CD4-positive, alpha-beta T cell treated with Interleukin-17A for 1 hour (primary cell): Measurements from ENCODE around the gene TP53RK.
"Not testable (repeated sequence)": the region's sequence is repeated elsewhere in the genome, so short reads cannot be mapped to it uniquely, and the experiment has no call there.

ENCODE experiments used
- DNase-seq: peaks from one replicate; pipeline ENCODE4 v3.0.0-alpha.2; 2020

The TP53RK gene

GRCh38 chr20:46682063-46682821 lies 7.0 kb downstream of the TP53RK start:
- DNase-seq, result no peak

DNA sequence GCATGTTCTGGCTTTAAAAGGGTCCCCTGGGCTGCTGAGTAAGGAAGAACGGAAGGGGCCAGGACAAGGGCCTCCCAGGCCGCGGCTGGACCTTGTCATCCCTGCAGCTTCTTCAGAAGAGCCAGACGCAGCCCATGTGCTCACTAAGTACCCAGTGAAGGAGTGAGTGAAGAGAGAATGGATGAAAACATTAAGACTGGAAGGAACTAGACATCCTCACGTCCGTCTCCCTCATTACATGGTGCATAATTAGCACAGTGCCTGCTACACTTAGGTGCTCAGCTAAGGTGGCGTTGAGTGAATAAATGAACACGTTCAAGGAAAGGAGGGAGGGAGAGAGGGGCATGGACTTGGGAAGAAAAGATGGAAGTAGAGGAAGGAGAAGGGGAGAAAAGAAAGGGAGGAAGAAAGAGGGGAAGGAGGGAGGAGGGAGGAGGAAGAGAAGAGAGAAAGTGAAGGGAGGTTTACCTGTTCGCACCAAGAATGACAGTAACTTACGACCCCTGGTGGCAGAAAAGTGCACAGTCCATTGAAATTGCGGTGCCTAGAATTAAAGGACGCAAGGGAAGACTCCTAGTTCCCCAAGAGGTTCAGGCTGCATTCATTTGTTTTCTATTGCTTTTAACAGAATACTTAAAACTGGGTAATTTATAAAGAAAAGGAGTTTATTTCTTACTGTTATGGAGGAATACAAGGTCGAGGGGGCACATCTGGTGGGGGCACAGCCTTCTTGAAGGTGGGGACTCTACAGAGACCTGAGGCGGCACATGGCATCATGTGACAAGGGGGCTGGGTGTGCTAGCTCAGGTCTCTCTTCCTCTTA lies 8.0 kb downstream of the TP53RK start:
- peak; percentile 73 for DNase-seq

- DNase-seq, result no peak
Observed at GRCh38 chr20:46680684-46681031, 8.6 kb downstream of the TP53RK start.

DNA sequence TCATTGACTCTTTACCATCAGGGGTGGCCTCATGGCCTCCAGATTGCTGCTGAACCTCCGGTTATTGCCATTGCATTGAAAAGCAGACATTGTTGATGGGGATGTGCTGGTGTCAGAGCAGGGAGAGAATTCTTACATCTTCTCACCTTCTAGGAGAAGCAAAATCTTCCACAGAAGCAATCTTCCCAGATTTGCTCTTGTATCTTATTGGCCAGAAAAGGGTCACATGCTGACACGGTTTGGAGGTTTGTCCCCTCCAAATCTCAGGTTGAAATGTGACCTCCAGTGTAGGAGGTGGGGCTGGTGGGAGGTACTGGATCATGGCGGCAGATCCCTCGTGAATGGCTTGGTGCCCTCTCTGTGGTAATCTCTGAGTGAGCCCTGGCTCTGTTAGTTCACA lies 10.7 kb downstream of the TP53RK start:
- DNase-seq, result no peak

DNA sequence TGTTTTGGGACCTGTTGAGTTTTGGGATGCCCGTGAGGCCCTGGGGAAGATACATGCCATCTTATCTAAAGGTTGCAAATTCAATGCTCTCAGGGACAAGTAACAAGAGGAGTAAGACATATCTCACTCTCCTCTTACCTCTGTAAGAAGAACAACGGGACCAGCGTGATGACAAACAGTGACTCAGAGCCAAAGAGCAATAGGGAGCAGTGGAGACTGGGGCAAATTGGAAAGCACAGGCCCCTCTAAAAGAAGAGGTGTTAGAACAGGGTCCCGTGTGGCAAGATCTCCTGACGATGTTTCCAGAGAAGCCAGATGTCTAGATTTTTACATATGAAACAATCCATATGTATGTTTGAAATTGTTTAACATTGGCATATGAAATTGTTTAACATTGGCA lies 11.6 kb downstream of the TP53RK start:
- DNase-seq, result no peak

- not testable (repeated sequence) for DNase-seq
Observed at GRCh38 chr20:46676649-46677316, 12.5 kb downstream of the TP53RK start.

DNA sequence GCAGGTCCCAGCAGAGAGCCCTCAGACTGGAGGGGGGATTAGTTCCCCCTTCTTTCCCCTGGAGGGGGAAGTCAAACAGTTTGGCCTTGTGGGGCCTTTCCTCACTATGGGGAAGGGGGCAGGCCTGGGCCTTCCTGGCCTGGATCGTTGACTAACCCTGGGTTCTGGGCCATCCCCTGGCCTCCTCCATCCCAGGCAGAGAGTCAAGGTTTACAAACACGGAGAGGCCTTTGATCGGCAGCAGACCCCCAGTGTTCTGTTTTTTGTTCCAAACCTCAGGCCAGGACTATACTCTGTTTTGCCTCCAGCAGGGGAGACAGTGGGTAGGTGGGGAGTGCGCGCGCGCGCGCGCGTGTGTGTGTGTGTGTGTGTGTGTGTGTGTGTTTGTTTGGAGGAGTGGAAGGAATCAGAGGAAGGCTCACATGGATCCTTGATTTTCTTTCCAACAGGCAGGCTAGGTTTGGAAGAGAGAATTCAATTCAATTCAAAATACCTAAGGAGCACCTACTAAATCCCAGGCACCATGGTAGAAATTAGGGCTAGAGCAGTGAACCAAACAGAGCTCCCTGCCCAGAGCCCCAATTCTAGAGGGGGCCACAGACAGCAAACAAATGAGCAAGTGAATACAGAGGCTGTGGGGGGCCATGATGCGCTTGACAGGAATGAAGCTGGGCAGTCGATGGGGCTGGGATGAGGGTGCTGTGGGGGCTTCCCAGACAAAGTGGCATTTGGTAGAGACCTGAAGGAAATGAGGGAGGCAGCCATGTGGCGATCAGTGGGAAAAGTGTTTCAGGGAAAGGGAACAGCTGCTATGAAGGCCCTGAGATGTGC lies 14.8 kb downstream of the TP53RK start:
- DNase-seq, result no peak

DNA sequence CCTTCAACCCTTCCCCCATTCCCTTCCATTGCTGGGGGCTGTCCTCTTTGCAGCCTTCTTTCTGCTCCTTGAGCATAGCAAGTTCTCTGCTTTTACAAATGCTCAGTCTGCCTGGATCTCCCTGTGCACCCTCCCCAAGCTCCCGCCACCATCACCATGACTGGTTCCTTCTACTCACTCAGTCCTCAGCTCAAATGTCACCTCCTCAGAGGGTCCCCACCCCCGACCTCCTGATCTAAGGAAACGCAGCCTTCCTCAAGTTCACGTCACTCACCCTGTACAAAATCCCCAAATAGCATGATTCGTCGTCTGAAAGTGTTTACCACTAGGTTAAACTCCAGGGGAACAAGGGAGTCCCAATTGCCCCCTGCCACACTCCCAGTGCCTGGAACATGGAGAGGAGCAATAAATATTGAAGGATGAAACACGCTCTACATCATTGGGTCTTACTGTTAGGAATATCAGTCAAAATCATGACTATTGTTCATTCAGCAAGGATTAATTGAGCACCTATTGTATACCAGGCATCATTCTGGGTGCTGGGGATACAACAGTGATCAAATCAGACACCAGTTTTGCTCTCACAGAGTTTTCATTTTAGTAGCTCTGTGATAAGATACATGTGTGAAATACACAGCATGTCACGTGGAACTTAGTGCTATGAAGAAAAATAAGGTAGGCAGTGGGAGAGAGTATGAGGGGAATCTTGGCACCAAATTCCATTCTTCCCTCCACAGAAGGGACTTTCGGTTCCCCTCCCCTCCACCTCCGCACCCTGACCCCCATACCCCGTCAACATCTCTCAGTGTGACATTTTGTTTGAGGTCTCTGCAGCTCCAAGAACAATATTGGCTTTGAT lies 15.6 kb downstream of the TP53RK start:
- DNase-seq, result no peak

- DNase-seq, result no peak
Observed at GRCh38 chr20:46672543-46673148, 16.6 kb downstream of the TP53RK start.

DNA sequence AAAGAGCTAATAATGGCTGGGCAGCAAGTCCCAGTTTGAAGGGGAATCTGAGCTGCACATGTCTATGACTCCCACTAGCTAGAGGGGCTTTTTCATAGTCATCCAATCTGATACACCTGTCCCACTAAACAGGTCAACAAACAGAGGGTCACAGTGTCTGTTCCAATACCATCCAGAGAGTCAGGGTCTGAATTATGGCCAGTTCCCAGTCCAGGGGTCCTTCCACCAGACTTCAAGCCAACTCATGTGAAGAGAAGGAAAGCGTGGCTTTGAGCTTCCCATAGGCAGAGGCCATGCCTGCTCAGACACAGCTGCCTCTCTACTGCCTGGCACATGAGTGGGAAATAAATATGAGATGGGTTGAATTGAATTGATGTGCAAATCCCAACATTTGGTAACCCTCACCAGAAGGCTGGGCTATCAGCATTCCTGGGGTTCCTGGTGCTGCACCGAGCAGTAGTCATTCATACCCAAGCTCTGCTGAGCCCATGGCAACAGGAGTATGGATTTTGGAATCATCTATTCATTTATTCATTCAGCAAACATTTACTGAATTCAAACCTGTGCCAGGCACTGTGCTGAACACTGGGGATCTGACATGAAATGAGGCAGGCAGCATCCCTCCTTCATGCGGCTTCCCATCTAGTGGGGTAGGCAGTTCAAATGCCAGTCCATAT lies 17.2 kb downstream of the TP53RK start:
- no peak for DNase-seq

- no peak for DNase-seq
Observed at GRCh38 chr20:46670585-46671584, 18.4 kb downstream of the TP53RK start.

DNA sequence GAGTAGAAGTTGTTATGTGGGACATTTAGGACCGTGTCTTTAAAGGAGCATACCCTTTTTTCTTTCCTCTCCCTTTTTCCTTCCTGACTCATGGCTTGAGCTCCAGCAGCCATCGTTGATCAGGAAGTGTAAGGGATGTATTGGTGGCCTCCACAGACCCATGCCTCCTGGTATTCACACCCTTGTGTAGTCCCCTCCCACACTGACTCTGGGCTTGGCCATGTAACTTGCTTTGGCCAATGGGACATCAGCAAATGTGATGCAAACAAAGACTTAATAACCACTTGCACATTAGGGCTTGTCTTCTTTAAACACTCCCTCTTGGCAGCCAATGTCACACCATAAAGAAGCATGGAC lies 19.0 kb downstream of the TP53RK start:
- no peak for DNase-seq

- no peak for DNase-seq
Observed at GRCh38 chr20:46666818-46667515, 22.3 kb downstream of the TP53RK start.

- no peak for DNase-seq
Observed at GRCh38 chr20:46666306-46666705, 22.9 kb downstream of the TP53RK start.

- DNase-seq, result no peak
Observed at GRCh38 chr20:46665602-46666001, 23.6 kb downstream of the TP53RK start.

DNA sequence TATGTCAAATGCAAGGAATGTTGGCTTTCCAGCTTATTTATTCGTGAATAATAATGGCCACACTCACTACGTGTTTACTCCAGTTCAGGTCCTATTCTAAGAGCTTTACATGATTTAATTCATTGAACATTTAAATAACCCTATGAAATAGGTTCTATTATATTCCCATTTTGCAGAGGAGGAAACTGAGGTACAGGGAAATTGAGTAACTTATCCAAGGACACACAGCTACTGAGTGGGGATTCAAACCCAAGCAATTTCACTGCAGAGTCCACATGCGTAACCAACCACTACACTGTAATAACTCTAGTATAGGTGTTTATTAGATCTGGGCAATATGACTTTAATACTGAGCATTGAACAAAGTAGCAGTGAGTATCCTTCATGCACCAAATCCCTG lies 25.7 kb downstream of the TP53RK start:
- DNase-seq, result no peak

DNA sequence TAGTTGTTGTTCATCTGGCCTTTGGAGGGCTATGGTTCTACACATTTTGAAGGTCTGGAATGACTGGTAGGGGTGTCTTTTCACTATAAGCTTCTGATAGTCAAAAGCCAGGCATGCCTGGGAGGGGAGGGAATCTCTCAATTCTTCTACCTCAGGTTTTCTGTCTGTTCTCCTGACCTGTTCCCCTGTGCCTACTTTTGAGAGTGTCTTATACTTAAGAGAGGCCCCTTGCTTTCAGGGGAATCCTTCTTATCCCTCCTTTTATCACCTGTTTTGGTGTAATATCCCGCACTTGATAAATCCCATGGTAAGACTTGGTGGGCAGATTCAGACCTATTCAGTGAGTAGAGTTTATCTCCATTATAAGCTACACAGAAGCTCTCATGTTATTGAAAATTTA lies 27.6 kb downstream of the TP53RK start:
- no peak for DNase-seq

DNA sequence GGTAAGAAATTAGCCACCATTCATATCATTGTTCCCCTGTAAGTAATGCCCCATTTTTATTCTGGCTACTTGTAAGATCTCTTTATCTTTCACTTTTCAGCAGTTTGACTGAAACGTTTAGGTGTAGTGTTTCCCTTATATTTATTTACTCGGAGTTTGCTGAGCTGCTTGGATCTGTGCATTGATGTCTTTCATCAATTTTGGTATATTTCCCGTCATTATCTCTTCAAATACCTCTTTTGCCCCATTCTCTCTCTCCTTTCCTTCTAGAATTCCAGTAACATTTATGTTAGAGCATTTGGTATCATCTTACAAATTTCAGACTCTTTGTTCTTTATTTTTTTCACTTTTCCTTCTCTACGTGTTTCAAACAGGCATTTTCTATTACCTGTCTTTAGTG lies 28.8 kb downstream of the TP53RK start:
- no peak for DNase-seq

DNA sequence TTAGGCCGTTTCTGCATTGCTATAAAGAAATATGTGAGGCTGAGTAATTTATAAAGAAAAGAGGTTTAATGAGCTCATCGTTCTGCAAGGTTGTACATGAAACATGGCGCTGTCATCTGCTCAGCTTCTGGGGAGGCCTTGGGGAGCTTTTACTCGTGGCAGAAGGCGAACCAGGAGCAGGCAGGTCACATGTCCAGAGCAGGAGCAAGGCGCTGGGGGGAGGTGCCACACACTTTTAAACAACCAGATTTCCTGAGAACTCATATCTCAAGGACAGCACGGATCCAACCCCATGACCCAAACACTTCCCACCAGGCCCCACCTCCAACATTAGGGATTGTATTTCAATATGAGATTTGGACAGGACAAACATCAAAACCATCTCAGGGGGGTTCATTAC lies 31.6 kb downstream of the TP53RK start:
- no peak for DNase-seq
